Measurements from ENCODE around the gene MCRIP2.

The MCRIP2 gene

GRCh38 chr16:617855-618254 lies 23.8 kb upstream of the MCRIP2 start:
- FAIRE-seq = no peak

- FAIRE-seq = no peak
Observed at GRCh38 chr16:619476-620100, 22.0 kb upstream of the MCRIP2 start.

- no peak for FAIRE-seq
Observed at GRCh38 chr16:620700-621525, 20.7 kb upstream of the MCRIP2 start.

GRCh38 chr16:621526-622105 lies 20.0 kb upstream of the MCRIP2 start:
- FAIRE-seq = no peak

GRCh38 chr16:622920-623280 lies 18.7 kb upstream of the MCRIP2 start:
- no peak for FAIRE-seq

- no peak for FAIRE-seq
Observed at GRCh38 chr16:624526-625070, 17.0 kb upstream of the MCRIP2 start.

GRCh38 chr16:625117-625976 lies 16.3 kb upstream of the MCRIP2 start:
- FAIRE-seq = no peak

GRCh38 chr16:625977-626765 lies 15.5 kb upstream of the MCRIP2 start:
- FAIRE-seq = no peak

GRCh38 chr16:626787-627453 lies 14.7 kb upstream of the MCRIP2 start:
- FAIRE-seq = no peak

GRCh38 chr16:627454-628239 lies 14.0 kb upstream of the MCRIP2 start:
- FAIRE-seq = no peak

GRCh38 chr16:628321-629061 lies 13.1 kb upstream of the MCRIP2 start:
- FAIRE-seq = no peak

GRCh38 chr16:629185-629832 lies 12.3 kb upstream of the MCRIP2 start:
- FAIRE-seq = no peak

- FAIRE-seq = no peak
Observed at GRCh38 chr16:629833-630248, 11.8 kb upstream of the MCRIP2 start.

GRCh38 chr16:630249-630814 lies 11.3 kb upstream of the MCRIP2 start:
- no peak for FAIRE-seq

GRCh38 chr16:630815-631405 lies 10.7 kb upstream of the MCRIP2 start, which contains the start of gene WFIKKN1:
WFIKKN1 (plus strand) TSS chr16:630985; CDS start chr16:631254, 269 bp downstream.
- FAIRE-seq = no peak

GRCh38 chr16:631808-632358 lies 9.7 kb upstream of the MCRIP2 start:
- FAIRE-seq = no peak

GRCh38 chr16:632486-633335 lies 8.9 kb upstream of the MCRIP2 start:
- FAIRE-seq = no peak

Measured in TTC549 (cell line).